Activated naive CD4-positive, alpha-beta T cell treated with anti-CD3 and anti-CD28 coated beads for 36 hours (primary cell): Measurements from ENCODE around the gene PARD3B. TPM values are rescaled to one million over a fixed set of nuclear protein-coding genes. Genes with fewer than 3 reads are reported as not detected.

ENCODE experiments used
- CTCF ChIA-PET: fragments of 350-600 bp; sonication (Branson Sonifier 250); formaldehyde crosslinking; loops from one replicate; lab custom pipeline; 2021; ENCODE audit warnings: antibody characterized with exemption; lab: Charles Lee
- DNase-seq: peaks from one replicate; pipeline ENCODE4 v3.0.0-alpha.2; 2020
- H3K27ac Mint-ChIP-seq: one replicate; pipeline ENCODE4 v1.8.0; 2021; ENCODE audit warnings: mild to moderate bottlenecking, mixed read lengths
- H3K27me3 Mint-ChIP-seq: one replicate; pipeline ENCODE4 v1.8.0; 2021; ENCODE audit warnings: low read depth, mixed read lengths
- H3K36me3 Mint-ChIP-seq: one replicate; pipeline ENCODE4 v1.8.0; 2021; ENCODE audit warnings: low read depth, mixed read lengths
- H3K4me1 Mint-ChIP-seq: one replicate; pipeline ENCODE4 v1.8.0; 2021; ENCODE audit warnings: low read depth, mixed read lengths
- H3K4me3 Mint-ChIP-seq: one replicate; pipeline ENCODE4 v1.8.0; 2021; ENCODE audit warnings: mild to moderate bottlenecking, moderate library complexity, mixed read lengths
- H3K9me3 Mint-ChIP-seq: one replicate; pipeline ENCODE4 v1.8.0; 2021; ENCODE audit warnings: mixed read lengths
- intact Hi-C: fragments of 100-400 bp; cut with micrococcal nuclease; formaldehyde crosslinking; loops from one replicate; pipeline ENCODE4 v1.15.1; 2023
- total RNA-seq, 2 experiments: library from RNA; stranded (reverse); gene quantifications; one replicate each; pipeline ENCODE4 v1.2.3, GENCODE V29; 2021

Gene PARD3B
- total RNA-seq, 2 experiments from 2014 or later, result 0.15 to 0.43 TPM

GRCh38 chr2:205058409-205058808 is 513.1 kb downstream of the PARD3B start:
- intact Hi-C loops, result loop anchor here (2.0 kb wide), 1 partner anchor 18 kb away; no protein-coding TSS in a partner anchor
- DNase-seq, result no peak

GRCh38 chr2:205060269-205060668 is 515.0 kb downstream of the PARD3B start:
- Mint-ChIP-seq H3K4me3 (no peak overlapping the region), H3K27me3 (no peaks in the 10 kb centered on the region), H3K9me3 (peaks cover 14% of the 10 kb centered on the region), H3K27ac (no peak overlapping the region), H3K36me3 (peaks cover 5% of the 10 kb centered on the region), H3K4me1 (peaks cover 26% of the 10 kb centered on the region)
- CTCF ChIA-PET, result interaction anchor here (1.7 kb wide), 1 partner anchor 9 kb away, joined by 4 read pairs; no protein-coding TSS in a partner anchor
- no peak for DNase-seq
- intact Hi-C loops, result no loop called here

More at GRCh38 chr2:205058409-205058808, 513.1 kb downstream of the PARD3B start:
- CTCF ChIA-PET, result no interaction called here
- peaks cover 14% of the 10 kb centered on the region for H3K9me3 Mint-ChIP-seq
- peaks cover 27% of the 10 kb centered on the region for H3K4me1 Mint-ChIP-seq
- H3K27ac Mint-ChIP-seq, result no peak overlapping the region
- no peak overlapping the region for H3K4me3 Mint-ChIP-seq
- H3K27me3 Mint-ChIP-seq, result no peaks in the 10 kb centered on the region
- H3K36me3 Mint-ChIP-seq, result no peaks in the 10 kb centered on the region

- no peak for DNase-seq
- Mint-ChIP-seq H3K27me3 (no peaks in the 10 kb centered on the region), H3K9me3 (peaks cover 1% of the 10 kb centered on the region), H3K36me3 (peaks cover 5% of the 10 kb centered on the region), H3K4me3 (no peak overlapping the region), H3K27ac (no peak overlapping the region), H3K4me1 (peaks cover 8% of the 10 kb centered on the region)
- CTCF ChIA-PET, result no interaction called here
- intact Hi-C loops, result no loop called here
These were observed 520.8 kb downstream of the PARD3B start for GRCh38 chr2:205066081-205066480.

- H3K27me3 Mint-ChIP-seq, result no peaks in the 10 kb centered on the region
- intact Hi-C loops, result loop anchor here (10.0 kb wide), 1 partner anchor 1135 kb away; the partner anchor contains the start of gene ICOS
- peaks cover 15% of the 10 kb centered on the region for H3K4me1 Mint-ChIP-seq
- no peak overlapping the region for H3K4me3 Mint-ChIP-seq
- H3K36me3 Mint-ChIP-seq, result peaks cover 2% of the 10 kb centered on the region
- H3K27ac Mint-ChIP-seq, result no peak overlapping the region
- CTCF ChIA-PET, result interaction anchor here (0.6 kb wide), 1 partner anchor 555 kb away, joined by 3 read pairs; no protein-coding TSS in a partner anchor
- no peak for DNase-seq
- peaks cover 1% of the 10 kb centered on the region for H3K9me3 Mint-ChIP-seq
These were observed 524.7 kb downstream of the PARD3B start for GRCh38 chr2:205069928-205070327.

- DNase-seq, result no peak
- no peak overlapping the region for H3K27ac Mint-ChIP-seq
- H3K27me3 Mint-ChIP-seq, result no peaks in the 10 kb centered on the region
- peaks cover 1% of the 10 kb centered on the region for H3K9me3 Mint-ChIP-seq
- CTCF ChIA-PET, result interaction anchor here (0.6 kb wide), 1 partner anchor 161 kb away, joined by 3 read pairs; no protein-coding TSS in a partner anchor
- peaks cover 15% of the 10 kb centered on the region for H3K4me1 Mint-ChIP-seq
- intact Hi-C loops, result loop anchor here (10.0 kb wide), 1 partner anchor 1136 kb away; the partner anchor contains the start of gene ICOS
- no peak overlapping the region for H3K4me3 Mint-ChIP-seq
- peaks cover 2% of the 10 kb centered on the region for H3K36me3 Mint-ChIP-seq
These were observed 525.6 kb downstream of the PARD3B start for GRCh38 chr2:205070889-205071288.

GRCh38 chr2:205073433-205074020 is 528.3 kb downstream of the PARD3B start:
- H3K27me3 Mint-ChIP-seq, result no peaks in the 10 kb centered on the region
- no peak for DNase-seq
- no peak overlapping the region for H3K27ac Mint-ChIP-seq
- H3K4me1 Mint-ChIP-seq, result peaks cover 36% of the 10 kb centered on the region
- intact Hi-C loops, result loop anchor here (10.0 kb wide), 1 partner anchor 1139 kb away; the partner anchor contains the start of gene ICOS
- CTCF ChIA-PET, result interaction anchor here (1.5 kb wide), 1 partner anchor 52 kb away, joined by 3 read pairs; no protein-coding TSS in a partner anchor
- no peaks in the 10 kb centered on the region for H3K9me3 Mint-ChIP-seq
- no peak overlapping the region for H3K4me3 Mint-ChIP-seq
- H3K36me3 Mint-ChIP-seq, result peaks cover 2% of the 10 kb centered on the region

GRCh38 chr2:205076405-205076804 is 531.1 kb downstream of the PARD3B start:
- DNase-seq, result no peak
- Mint-ChIP-seq H3K4me3 (peak overlapping the region; percentile 32), H3K27me3 (no peaks in the 10 kb centered on the region), H3K9me3 (no peaks in the 10 kb centered on the region), H3K4me1 (peaks cover 50% of the 10 kb centered on the region), H3K27ac (peak overlapping the region; percentile 50), H3K36me3 (peaks cover 2% of the 10 kb centered on the region)
- intact Hi-C loops, result loop anchor here (2.0 to 10.0 kb wide), 6 partner anchors 18 to 1142 kb away; partner anchors contain the start of genes ICOS and NRP2
- CTCF ChIA-PET, result interaction anchor here (1.1 kb wide), 1 partner anchor 26 kb away, joined by 3 read pairs; no protein-coding TSS in a partner anchor

GRCh38 chr2:205077159-205077558 is 531.9 kb downstream of the PARD3B start:
- Mint-ChIP-seq H3K27ac (peak overlapping the region; percentile 50), H3K36me3 (peaks cover 2% of the 10 kb centered on the region), H3K27me3 (no peaks in the 10 kb centered on the region), H3K4me3 (peak overlapping the region; percentile 46), H3K9me3 (no peaks in the 10 kb centered on the region), H3K4me1 (peaks cover 53% of the 10 kb centered on the region)
- intact Hi-C loops, result loop anchor here (1.0 to 10.0 kb wide), 7 partner anchors 18 to 1142 kb away; partner anchors contain the start of genes ICOS and NRP2
- CTCF ChIA-PET, result no interaction called here
- peak; percentile 9 for DNase-seq

GRCh38 chr2:205078762-205079161 is 533.5 kb downstream of the PARD3B start:
- H3K27me3 Mint-ChIP-seq, result no peaks in the 10 kb centered on the region
- intact Hi-C loops, result loop anchor here (5.0 to 10.0 kb wide), 4 partner anchors 206 to 1144 kb away; partner anchors contain the start of genes ICOS and NRP2
- H3K4me3 Mint-ChIP-seq, result no peak overlapping the region
- H3K36me3 Mint-ChIP-seq, result peaks cover 2% of the 10 kb centered on the region
- H3K4me1 Mint-ChIP-seq, result peaks cover 51% of the 10 kb centered on the region
- CTCF ChIA-PET, result no interaction called here
- no peak for DNase-seq
- H3K9me3 Mint-ChIP-seq, result no peaks in the 10 kb centered on the region
- no peak overlapping the region for H3K27ac Mint-ChIP-seq

GRCh38 chr2:205079173-205079572 is 533.9 kb downstream of the PARD3B start:
- H3K9me3 Mint-ChIP-seq, result no peaks in the 10 kb centered on the region
- DNase-seq, result no peak
- intact Hi-C loops, result loop anchor here (5.0 to 10.0 kb wide), 4 partner anchors 207 to 1144 kb away; partner anchors contain the start of genes ICOS and NRP2
- CTCF ChIA-PET, result no interaction called here
- no peak overlapping the region for H3K27ac Mint-ChIP-seq
- no peaks in the 10 kb centered on the region for H3K27me3 Mint-ChIP-seq
- H3K4me1 Mint-ChIP-seq, result peaks cover 52% of the 10 kb centered on the region
- H3K4me3 Mint-ChIP-seq, result no peak overlapping the region
- H3K36me3 Mint-ChIP-seq, result peaks cover 2% of the 10 kb centered on the region

- CTCF ChIA-PET, result no interaction called here
- Mint-ChIP-seq H3K27me3 (no peaks in the 10 kb centered on the region), H3K9me3 (no peaks in the 10 kb centered on the region), H3K27ac (no peak overlapping the region), H3K4me3 (no peak overlapping the region), H3K4me1 (peaks cover 31% of the 10 kb centered on the region), H3K36me3 (no peaks in the 10 kb centered on the region)
- no peak for DNase-seq
- intact Hi-C loops, result no loop called here
These were observed 541.4 kb downstream of the PARD3B start for GRCh38 chr2:205086662-205087061.

- no peak overlapping the region for H3K4me3 Mint-ChIP-seq
- H3K9me3 Mint-ChIP-seq, result no peaks in the 10 kb centered on the region
- H3K4me1 Mint-ChIP-seq, result peaks cover 34% of the 10 kb centered on the region
- no peaks in the 10 kb centered on the region for H3K27me3 Mint-ChIP-seq
- H3K27ac Mint-ChIP-seq, result no peak overlapping the region
- DNase-seq, result no peak
- no peaks in the 10 kb centered on the region for H3K36me3 Mint-ChIP-seq
- intact Hi-C loops, result no loop called here
- CTCF ChIA-PET, result interaction anchor here (0.6 kb wide), 1 partner anchor 32 kb away, joined by 3 read pairs; no protein-coding TSS in a partner anchor
These were observed 542.6 kb downstream of the PARD3B start for GRCh38 chr2:205087862-205088261.
